Epithelial cell of esophagus (primary cell): ENCODE data around the gene HSPA8.
A peak's percentile ranks its signal among the peaks of the same experiment; 100 is the strongest.

Experiments used
- DNase-seq: peaks from one replicate; pipeline ENCODE4 v3.0.0; 2010; ENCODE audit warnings: low read depth
- H3K4me3 ChIP-seq: 2 replicates; pipeline ENCODE4 v1.5.1; 2011; ENCODE audit warnings: mild to moderate bottlenecking, low read length, control low read depth
- TF ChIP-seq, protein P1 (sequence below): IDR thresholded peaks from 2 replicates; pipeline ENCODE4 v1.5.1; 2011; ENCODE audit warnings: low read depth, mild to moderate bottlenecking, low read length, control low read depth, inconsistent platforms; ENCODE audit not compliant: insufficient read depth; ENCODE audit errors: missing control alignments

Gene HSPA8

DNA sequence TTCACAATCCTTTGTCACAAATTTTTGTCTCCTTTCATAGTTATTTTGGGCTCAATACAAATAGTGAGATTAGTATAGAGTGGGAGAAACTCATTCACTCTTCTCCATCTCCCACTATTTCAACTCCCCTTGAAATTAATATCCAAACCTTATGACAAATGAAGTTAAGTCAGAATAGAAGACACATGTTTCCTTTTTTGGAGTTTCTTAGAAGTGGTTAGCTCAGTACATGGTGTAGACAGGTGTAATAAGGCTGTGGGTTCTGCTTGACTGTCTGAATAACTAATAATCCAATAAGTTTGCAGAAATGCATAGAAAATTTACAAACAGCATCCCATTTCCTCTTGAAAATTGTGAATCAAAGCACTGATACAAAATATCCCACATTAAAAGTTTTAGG, 10.8 kb upstream of the HSPA8 start:
- DNase-seq, result no peak
- no peak overlapping the region for H3K4me3 ChIP-seq
- TF ChIP-seq, protein P1, sequence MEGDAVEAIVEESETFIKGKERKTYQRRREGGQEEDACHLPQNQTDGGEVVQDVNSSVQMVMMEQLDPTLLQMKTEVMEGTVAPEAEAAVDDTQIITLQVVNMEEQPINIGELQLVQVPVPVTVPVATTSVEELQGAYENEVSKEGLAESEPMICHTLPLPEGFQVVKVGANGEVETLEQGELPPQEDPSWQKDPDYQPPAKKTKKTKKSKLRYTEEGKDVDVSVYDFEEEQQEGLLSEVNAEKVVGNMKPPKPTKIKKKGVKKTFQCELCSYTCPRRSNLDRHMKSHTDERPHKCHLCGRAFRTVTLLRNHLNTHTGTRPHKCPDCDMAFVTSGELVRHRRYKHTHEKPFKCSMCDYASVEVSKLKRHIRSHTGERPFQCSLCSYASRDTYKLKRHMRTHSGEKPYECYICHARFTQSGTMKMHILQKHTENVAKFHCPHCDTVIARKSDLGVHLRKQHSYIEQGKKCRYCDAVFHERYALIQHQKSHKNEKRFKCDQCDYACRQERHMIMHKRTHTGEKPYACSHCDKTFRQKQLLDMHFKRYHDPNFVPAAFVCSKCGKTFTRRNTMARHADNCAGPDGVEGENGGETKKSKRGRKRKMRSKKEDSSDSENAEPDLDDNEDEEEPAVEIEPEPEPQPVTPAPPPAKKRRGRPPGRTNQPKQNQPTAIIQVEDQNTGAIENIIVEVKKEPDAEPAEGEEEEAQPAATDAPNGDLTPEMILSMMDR, result no peak

DNA sequence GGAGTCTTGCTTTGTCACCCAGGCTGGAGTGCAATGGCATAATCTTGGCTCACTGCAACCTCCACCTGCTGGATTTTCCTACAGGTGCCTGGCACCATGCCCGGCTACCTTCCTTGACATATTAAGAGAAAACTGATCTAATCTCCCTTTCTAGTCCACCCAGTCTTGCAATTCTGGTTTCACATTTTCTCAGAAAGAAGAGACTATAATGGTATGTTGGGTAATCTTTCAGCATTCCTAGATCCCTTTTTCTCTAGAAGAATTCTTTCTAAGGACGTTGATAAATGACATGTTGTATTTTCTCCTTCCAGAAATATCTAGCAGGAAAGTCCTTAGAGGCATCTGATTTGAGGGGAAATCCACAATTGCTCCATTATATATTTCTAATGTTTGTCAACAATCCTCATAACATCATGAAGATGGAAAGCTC, 10.4 kb upstream of the HSPA8 start:
- H3K4me3 ChIP-seq, result no peak overlapping the region
- TF ChIP-seq, protein P1, result no peak
- DNase-seq, result peak; percentile 55

- TF ChIP-seq, protein P1, result no peak
- no peak for DNase-seq
- H3K4me3 ChIP-seq, result no peak overlapping the region
Measured at GRCh38 chr11:123069908-123070821, 8.2 kb upstream of the HSPA8 start.

GRCh38 chr11:123065621-123066020, 3.7 kb upstream of the HSPA8 start:
- DNase-seq, result peak; percentile 63
- TF ChIP-seq, protein P1, result no peak
- no peak overlapping the region for H3K4me3 ChIP-seq

DNA sequence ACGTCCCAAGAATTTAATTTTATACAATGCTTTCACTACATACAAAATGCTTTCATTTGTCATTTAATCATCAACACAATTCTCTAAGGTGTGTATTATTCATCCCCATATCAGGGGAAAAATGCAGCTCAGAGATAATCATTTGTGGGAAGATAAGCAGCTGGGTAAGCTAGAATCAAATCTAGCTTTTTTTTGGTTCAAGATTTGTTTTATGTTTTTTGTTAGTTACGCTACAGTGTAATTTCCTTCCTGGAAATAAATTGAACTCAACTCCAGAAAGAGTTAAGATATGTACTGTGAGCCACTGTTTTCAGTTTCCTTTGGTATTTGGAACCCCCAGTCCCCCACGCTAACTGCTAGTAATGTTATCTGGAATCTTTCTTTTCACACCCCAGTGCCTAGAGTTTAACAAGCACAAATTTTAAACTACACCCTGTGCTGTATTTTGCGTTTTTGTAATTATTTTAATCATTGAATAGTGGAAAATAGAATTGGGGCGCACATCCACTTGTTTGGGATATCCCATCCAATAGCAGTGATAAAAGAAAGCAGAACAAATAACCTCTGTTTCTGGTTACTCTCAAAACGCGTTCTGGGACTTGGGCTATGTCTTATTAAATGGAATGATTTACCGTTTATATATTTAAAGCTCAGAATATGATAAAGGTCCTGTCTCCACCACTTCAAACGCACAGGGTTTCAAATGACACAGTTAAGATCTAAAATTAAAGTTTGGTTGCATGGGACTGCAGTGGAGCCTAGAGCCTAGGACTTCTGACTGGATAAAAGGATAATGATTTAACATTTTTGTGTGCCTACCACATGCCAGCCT, 2.1 kb upstream of the HSPA8 start:
- no peak for DNase-seq
- TF ChIP-seq, protein P1, result no peak

GRCh38 chr11:123062892-123063825, 1.2 kb upstream of the HSPA8 start:
- H3K4me3 ChIP-seq, result peak overlapping the region; percentile 100
- TF ChIP-seq, protein P1, result no peak
- peak; percentile 64 for DNase-seq

More for the DNA sequence above, 2.1 kb upstream of the HSPA8 start:
- peak overlapping the region; percentile 100 for H3K4me3 ChIP-seq
